Measurements from ENCODE around the gene GRAMD1A.
"Not testable (repeated sequence)": the region's sequence is repeated elsewhere in the genome, so short reads cannot be mapped to it uniquely, and the experiment has no call there.

GRAMD1A gene

GRCh38 chr19:35013041-35013819 is 13.1 kb downstream of the GRAMD1A start:
- H3K36me3 ChIP-seq (replicated peaks) = peaks cover 88% of the 10 kb centered on the region
- H3K4me3 ChIP-seq = no peak overlapping the region
- H3K9me3 ChIP-seq = no peaks in the 10 kb centered on the region
- in situ Hi-C loops (cut with MboI; ENCODE audit: low sequenced_read_pairs) = no loop called here
- no peaks in the 10 kb centered on the region for H3K27me3 ChIP-seq (ENCODE audit: low read depth)
- H3K4me1 ChIP-seq = no peaks in the 10 kb centered on the region
- peak; percentile 7 to 80 for DNase-seq (ENCODE audit: low spot score in 2 of 2)

DNA sequence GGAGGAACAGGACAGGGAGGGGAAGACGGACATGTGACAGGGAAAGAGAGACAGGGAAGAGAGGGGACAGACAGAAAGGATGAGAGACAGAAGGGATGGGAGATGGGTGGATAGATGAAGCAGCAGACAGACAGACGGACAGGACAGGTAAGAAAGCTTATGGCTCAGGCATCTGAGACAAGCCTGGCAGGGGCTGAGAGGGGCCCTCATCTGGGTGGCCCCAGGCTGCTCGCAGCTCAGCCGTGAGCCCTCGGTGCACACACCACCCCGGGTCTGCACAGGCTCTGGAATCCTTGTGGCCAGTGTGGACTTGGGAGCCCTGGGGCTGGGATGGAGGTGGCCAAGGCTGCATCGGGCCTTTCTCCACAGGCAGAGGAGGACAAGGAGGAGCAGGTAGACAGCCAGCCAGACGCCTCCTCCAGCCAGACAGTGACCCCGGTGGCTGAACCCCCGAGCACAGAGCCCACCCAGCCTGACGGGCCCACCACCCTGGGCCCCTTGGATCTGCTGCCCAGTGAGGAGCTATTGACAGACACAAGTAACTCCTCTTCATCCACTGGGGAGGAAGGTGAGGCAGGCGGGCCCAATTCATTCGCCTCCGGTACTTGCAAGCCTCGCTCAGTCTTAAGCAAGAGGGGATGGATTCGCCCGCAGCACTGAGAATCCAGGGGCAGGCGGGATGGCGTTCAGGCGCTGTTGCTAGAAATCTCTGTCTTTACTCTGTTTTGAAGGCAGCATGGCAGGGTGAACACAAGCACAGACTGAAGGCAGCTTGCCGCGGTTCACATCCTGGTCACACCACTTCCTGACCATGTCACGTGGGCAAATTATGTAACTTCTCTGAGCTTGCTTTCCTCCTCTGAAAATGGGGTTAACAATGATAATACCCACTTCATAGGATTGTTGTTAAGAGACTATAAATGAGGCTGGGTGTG is 14.0 kb downstream of the GRAMD1A start:
- H3K27me3 ChIP-seq (ENCODE audit: low read depth) = no peaks in the 10 kb centered on the region
- H3K9me3 ChIP-seq = no peaks in the 10 kb centered on the region
- H3K36me3 ChIP-seq (replicated peaks) = peaks cover 94% of the 10 kb centered on the region
- no peaks in the 10 kb centered on the region for H3K4me1 ChIP-seq
- in situ Hi-C loops (cut with MboI; ENCODE audit: low sequenced_read_pairs) = no loop called here
- no peak overlapping the region for H3K4me3 ChIP-seq
- no peak for DNase-seq (ENCODE audit: low spot score in 2 of 2)

- H3K27me3 ChIP-seq (ENCODE audit: low read depth); H3K4me3 ChIP-seq; in situ Hi-C loops (cut with MboI; ENCODE audit: low sequenced_read_pairs); H3K4me1 ChIP-seq; DNase-seq (ENCODE audit: low spot score in 2 of 2); H3K9me3 ChIP-seq: not testable (repeated sequence)
- peaks cover 94% of the 10 kb centered on the region for H3K36me3 ChIP-seq (replicated peaks)
Observed at GRCh38 chr19:35014774-35015173, 14.7 kb downstream of the GRAMD1A start.

- Histone ChIP-seq H3K4me1 (no peaks in the 10 kb centered on the region), H3K36me3 (replicated peaks) (peaks cover 94% of the 10 kb centered on the region), H3K4me3 (no peak overlapping the region), H3K9me3 (no peaks in the 10 kb centered on the region), H3K27me3 (ENCODE audit: low read depth) (no peaks in the 10 kb centered on the region)
- DNase-seq (ENCODE audit: low spot score in 2 of 2) = no peak
- in situ Hi-C loops (cut with MboI; ENCODE audit: low sequenced_read_pairs) = no loop called here
Observed at GRCh38 chr19:35015270-35015953, 15.3 kb downstream of the GRAMD1A start.

GRCh38 chr19:35015954-35016351 is 15.8 kb downstream of the GRAMD1A start:
- no peak overlapping the region for H3K4me3 ChIP-seq
- H3K27me3 ChIP-seq (ENCODE audit: low read depth) = no peaks in the 10 kb centered on the region
- no peaks in the 10 kb centered on the region for H3K9me3 ChIP-seq
- DNase-seq (ENCODE audit: low spot score in 2 of 2) = no peak
- H3K36me3 ChIP-seq (replicated peaks) = peaks cover 95% of the 10 kb centered on the region
- H3K4me1 ChIP-seq = no peaks in the 10 kb centered on the region
- in situ Hi-C loops (cut with MboI; ENCODE audit: low sequenced_read_pairs) = no loop called here

- in situ Hi-C loops (cut with MboI; ENCODE audit: low sequenced_read_pairs) = no loop called here
- Histone ChIP-seq H3K27me3 (ENCODE audit: low read depth) (no peaks in the 10 kb centered on the region), H3K4me3 (no peak overlapping the region), H3K4me1 (no peaks in the 10 kb centered on the region), H3K36me3 (replicated peaks) (peaks cover 95% of the 10 kb centered on the region), H3K9me3 (no peaks in the 10 kb centered on the region)
- DNase-seq (ENCODE audit: low spot score in 2 of 2) = no peak
Observed at GRCh38 chr19:35017507-35017906, 17.4 kb downstream of the GRAMD1A start.

- no peak for DNase-seq (ENCODE audit: low spot score in 2 of 2)
- Histone ChIP-seq H3K4me1 (no peaks in the 10 kb centered on the region), H3K27me3 (ENCODE audit: low read depth) (no peaks in the 10 kb centered on the region), H3K9me3 (no peaks in the 10 kb centered on the region), H3K4me3 (no peak overlapping the region), H3K36me3 (replicated peaks) (peaks cover 91% of the 10 kb centered on the region)
- in situ Hi-C loops (cut with MboI; ENCODE audit: low sequenced_read_pairs) = no loop called here
Observed at GRCh38 chr19:35018379-35018778, 18.3 kb downstream of the GRAMD1A start.

DNA sequence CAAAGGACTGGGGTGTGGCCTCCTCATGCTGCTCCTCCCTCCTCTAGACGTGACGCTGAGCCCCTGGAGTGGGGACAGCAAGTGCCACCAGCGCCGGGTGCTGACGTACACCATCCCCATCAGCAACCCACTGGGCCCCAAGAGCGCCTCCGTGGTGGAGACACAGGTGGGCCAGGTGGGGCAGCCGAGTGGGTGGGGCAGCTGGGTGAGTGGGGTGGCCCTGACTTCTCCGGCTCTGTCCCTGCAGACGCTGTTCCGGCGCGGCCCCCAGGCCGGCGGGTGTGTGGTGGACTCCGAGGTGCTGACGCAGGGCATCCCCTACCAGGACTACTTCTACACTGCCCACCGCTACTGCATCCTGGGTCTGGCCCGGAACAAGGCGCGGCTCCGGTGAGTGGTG is 19.0 kb downstream of the GRAMD1A start:
- in situ Hi-C loops (cut with MboI; ENCODE audit: low sequenced_read_pairs) = no loop called here

GRCh38 chr19:35021016-35021415 is 20.9 kb downstream of the GRAMD1A start:
- DNase-seq (ENCODE audit: low spot score in 2 of 2) = no peak
- Histone ChIP-seq H3K4me3 (no peak overlapping the region), H3K9me3 (no peaks in the 10 kb centered on the region), H3K36me3 (replicated peaks) (peaks cover 90% of the 10 kb centered on the region), H3K4me1 (no peaks in the 10 kb centered on the region), H3K27me3 (ENCODE audit: low read depth) (no peaks in the 10 kb centered on the region)
- in situ Hi-C loops (cut with MboI; ENCODE audit: low sequenced_read_pairs) = no loop called here

More for the DNA sequence above, 19.0 kb downstream of the GRAMD1A start:
- no peaks in the 10 kb centered on the region for H3K4me1 ChIP-seq
- no peaks in the 10 kb centered on the region for H3K9me3 ChIP-seq
- H3K27me3 ChIP-seq (ENCODE audit: low read depth) = no peaks in the 10 kb centered on the region
- peaks cover 91% of the 10 kb centered on the region for H3K36me3 ChIP-seq (replicated peaks)
- DNase-seq (ENCODE audit: low spot score in 2 of 2) = no peak
- no peak overlapping the region for H3K4me3 ChIP-seq

DNA sequence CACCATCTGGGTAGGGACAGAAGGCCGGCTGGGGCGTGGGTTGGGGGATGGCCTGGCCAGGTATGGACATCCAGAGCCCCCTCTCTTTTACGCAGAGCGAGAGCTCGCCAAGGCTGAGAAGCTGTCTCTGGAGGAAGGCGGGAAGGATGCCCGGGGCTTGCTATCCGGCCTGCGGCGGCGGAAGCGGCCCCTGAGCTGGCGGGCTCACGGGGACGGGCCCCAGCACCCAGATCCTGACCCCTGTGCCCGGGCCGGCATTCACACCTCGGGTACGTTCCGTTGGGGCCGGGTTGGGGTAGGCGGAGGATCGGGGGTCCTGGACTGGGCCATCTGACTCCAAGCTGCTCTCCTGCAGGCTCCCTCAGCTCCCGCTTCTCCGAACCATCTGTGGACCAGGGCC is 21.5 kb downstream of the GRAMD1A start:
- no peaks in the 10 kb centered on the region for H3K4me1 ChIP-seq
- DNase-seq (ENCODE audit: low spot score in 2 of 2) = no peak
- H3K9me3 ChIP-seq = no peaks in the 10 kb centered on the region
- H3K4me3 ChIP-seq = no peak overlapping the region
- in situ Hi-C loops (cut with MboI; ENCODE audit: low sequenced_read_pairs) = no loop called here
- H3K27me3 ChIP-seq (ENCODE audit: low read depth) = no peaks in the 10 kb centered on the region
- H3K36me3 ChIP-seq (replicated peaks) = peaks cover 90% of the 10 kb centered on the region

- no peak overlapping the region for H3K4me3 ChIP-seq
- no peaks in the 10 kb centered on the region for H3K9me3 ChIP-seq
- H3K27me3 ChIP-seq (ENCODE audit: low read depth) = no peaks in the 10 kb centered on the region
- peaks cover 92% of the 10 kb centered on the region for H3K36me3 ChIP-seq (replicated peaks)
- in situ Hi-C loops (cut with MboI; ENCODE audit: low sequenced_read_pairs) = no loop called here
- H3K4me1 ChIP-seq = no peaks in the 10 kb centered on the region
- no peak for DNase-seq (ENCODE audit: low spot score in 2 of 2)
Observed at GRCh38 chr19:35022460-35022859, 22.3 kb downstream of the GRAMD1A start.

- Histone ChIP-seq H3K9me3 (no peaks in the 10 kb centered on the region), H3K4me1 (no peaks in the 10 kb centered on the region), H3K4me3 (no peak overlapping the region), H3K27me3 (ENCODE audit: low read depth) (no peaks in the 10 kb centered on the region), H3K36me3 (replicated peaks) (peaks cover 92% of the 10 kb centered on the region)
- no peak for DNase-seq (ENCODE audit: low spot score in 2 of 2)
- in situ Hi-C loops (cut with MboI; ENCODE audit: low sequenced_read_pairs) = no loop called here
Observed at GRCh38 chr19:35023428-35023827, 23.3 kb downstream of the GRAMD1A start.

- peaks cover 85% of the 10 kb centered on the region for H3K36me3 ChIP-seq (replicated peaks)
- no peaks in the 10 kb centered on the region for H3K4me1 ChIP-seq
- no peaks in the 10 kb centered on the region for H3K9me3 ChIP-seq
- H3K27me3 ChIP-seq (ENCODE audit: low read depth) = no peaks in the 10 kb centered on the region
- H3K4me3 ChIP-seq = no peak overlapping the region
- in situ Hi-C loops (cut with MboI; ENCODE audit: low sequenced_read_pairs) = no loop called here
- no peak for DNase-seq (ENCODE audit: low spot score in 2 of 2)
Observed at GRCh38 chr19:35024095-35024494, 24.0 kb downstream of the GRAMD1A start.
